ENCODE results near the gene NEDD4L. TPM values are rescaled to one million over a fixed set of nuclear protein-coding genes. Genes with fewer than 3 reads are reported as not detected.
A peak's percentile ranks its signal among the peaks of the same experiment; 100 is the strongest.

NEDD4L gene
- total RNA-seq, 2 donors from 2014 or later: 149 to 212 TPM

DNA sequence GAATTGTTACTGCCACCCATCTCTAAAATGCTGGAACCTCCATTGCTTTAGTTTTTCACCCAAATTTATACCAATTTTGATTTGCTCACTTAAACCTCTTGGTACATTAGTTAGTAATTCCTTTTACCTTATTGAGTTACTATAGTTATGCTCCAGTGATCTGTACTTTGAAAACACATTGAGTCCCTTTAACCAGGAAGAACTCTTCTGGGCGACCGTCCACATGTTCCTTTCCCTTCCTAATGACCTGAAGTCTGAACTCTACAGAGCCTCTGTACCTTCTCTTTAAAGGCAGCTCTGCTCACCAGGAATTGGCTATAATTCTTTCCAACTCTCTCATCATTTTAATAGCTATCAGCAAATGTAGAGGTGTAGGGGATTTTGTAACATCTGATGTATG is 290.0 kb downstream of the NEDD4L start:
- Histone ChIP-seq H3K27ac (no peak overlapping the region), H3K36me3 (no peaks in the 10 kb centered on the region), H3K27me3 (no peaks in the 10 kb centered on the region), H3K4me3 (no peak overlapping the region), H3K4me1 (no peaks in the 10 kb centered on the region), H3K9me3 (no peaks in the 10 kb centered on the region), H3K9ac (ENCODE audit: low read depth in 2 of 2, low read length in 2 of 2) (no peak overlapping the region)
- intact Hi-C loops (cut with DNase I): no loop called here
- DNase-seq: no peak
- TF ChIP-seq CTCF (IDR thresholded peaks at IDR 0.05): no peak

GRCh38 chr18:58335223-58335622 is 291.2 kb downstream of the NEDD4L start:
- no peaks in the 10 kb centered on the region for H3K4me1 ChIP-seq
- TF ChIP-seq CTCF (IDR thresholded peaks at IDR 0.05): no peak
- no peak overlapping the region for H3K4me3 ChIP-seq
- H3K9ac ChIP-seq (ENCODE audit: low read depth in 2 of 2, low read length in 2 of 2): no peak overlapping the region
- no peak overlapping the region for H3K27ac ChIP-seq
- H3K27me3 ChIP-seq: no peaks in the 10 kb centered on the region
- intact Hi-C loops (cut with DNase I): no loop called here
- DNase-seq: no peak
- no peaks in the 10 kb centered on the region for H3K9me3 ChIP-seq
- H3K36me3 ChIP-seq: no peaks in the 10 kb centered on the region

- H3K36me3 ChIP-seq: no peaks in the 10 kb centered on the region
- intact Hi-C loops (cut with DNase I): no loop called here
- no peaks in the 10 kb centered on the region for H3K9me3 ChIP-seq
These were observed 291.8 kb downstream of the NEDD4L start for GRCh38 chr18:58335821-58336220.

GRCh38 chr18:58336605-58337004 is 292.6 kb downstream of the NEDD4L start:
- TF ChIP-seq CTCF (IDR thresholded peaks at IDR 0.05): no peak
- no peaks in the 10 kb centered on the region for H3K4me1 ChIP-seq
- DNase-seq: no peak
- H3K27ac ChIP-seq: no peak overlapping the region
- H3K9me3 ChIP-seq: no peaks in the 10 kb centered on the region
- H3K9ac ChIP-seq (ENCODE audit: low read depth in 2 of 2, low read length in 2 of 2): no peak overlapping the region
- no peaks in the 10 kb centered on the region for H3K36me3 ChIP-seq
- no peak overlapping the region for H3K4me3 ChIP-seq
- no peaks in the 10 kb centered on the region for H3K27me3 ChIP-seq
- intact Hi-C loops (cut with DNase I): no loop called here

More at GRCh38 chr18:58335821-58336220, 291.8 kb downstream of the NEDD4L start:
- DNase-seq: no peak
- Histone ChIP-seq H3K27me3 (no peaks in the 10 kb centered on the region), H3K4me3 (no peak overlapping the region), H3K9ac (ENCODE audit: low read depth in 2 of 2, low read length in 2 of 2) (no peak overlapping the region), H3K27ac (no peak overlapping the region), H3K4me1 (no peaks in the 10 kb centered on the region)
- no peak for TF ChIP-seq CTCF (IDR thresholded peaks at IDR 0.05)

DNA sequence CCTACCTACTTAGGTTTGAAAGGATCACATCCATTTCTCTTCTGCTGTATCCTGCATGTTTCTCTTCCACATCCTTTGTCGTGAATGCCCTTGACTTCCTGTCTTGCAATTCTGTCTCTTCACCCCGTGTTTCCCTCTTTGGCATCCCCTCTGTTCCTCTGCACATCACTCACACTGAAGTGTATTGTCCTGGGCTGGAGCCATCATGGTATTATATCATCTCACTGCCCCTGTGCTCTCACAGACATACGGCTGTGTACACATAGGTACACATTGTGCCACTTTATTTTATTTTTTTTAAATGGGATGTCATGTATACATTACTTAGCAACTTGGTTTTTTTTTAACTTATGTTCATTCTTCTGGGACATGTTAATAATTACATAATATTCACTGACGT is 293.3 kb downstream of the NEDD4L start:
- Histone ChIP-seq H3K27me3 (no peaks in the 10 kb centered on the region), H3K9me3 (no peaks in the 10 kb centered on the region), H3K27ac (no peak overlapping the region), H3K9ac (ENCODE audit: low read depth in 2 of 2, low read length in 2 of 2) (no peak overlapping the region), H3K36me3 (no peaks in the 10 kb centered on the region), H3K4me3 (no peak overlapping the region), H3K4me1 (no peaks in the 10 kb centered on the region)
- no peak for DNase-seq
- intact Hi-C loops (cut with DNase I): no loop called here
- no peak for TF ChIP-seq CTCF (IDR thresholded peaks at IDR 0.05)

DNA sequence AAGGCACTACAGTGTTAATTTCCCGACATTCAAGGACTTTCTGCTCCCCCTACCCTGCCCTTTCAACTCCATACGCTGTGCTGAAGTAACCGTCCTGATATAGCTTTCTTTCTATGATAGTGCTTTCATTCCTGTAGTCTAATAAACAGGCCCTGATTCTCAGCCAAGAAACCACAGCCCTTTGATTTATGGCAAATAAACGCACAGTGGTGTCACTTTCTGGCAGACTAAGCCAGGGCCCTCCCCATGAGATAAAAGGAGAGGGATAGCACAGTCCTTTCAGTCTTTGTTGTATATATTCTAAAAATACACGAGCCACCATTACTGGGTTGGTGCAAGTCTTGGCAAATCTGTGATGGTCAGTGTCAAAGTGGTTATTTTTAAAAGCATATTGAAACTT is 293.7 kb downstream of the NEDD4L start:
- Histone ChIP-seq H3K4me3 (no peak overlapping the region), H3K4me1 (no peaks in the 10 kb centered on the region), H3K36me3 (no peaks in the 10 kb centered on the region), H3K27ac (no peak overlapping the region), H3K9ac (ENCODE audit: low read depth in 2 of 2, low read length in 2 of 2) (no peak overlapping the region), H3K9me3 (no peaks in the 10 kb centered on the region), H3K27me3 (no peaks in the 10 kb centered on the region)
- intact Hi-C loops (cut with DNase I): no loop called here
- peak; percentile 61 for DNase-seq
- TF ChIP-seq CTCF (IDR thresholded peaks at IDR 0.05): no peak

Measured in colonic mucosa (tissue), 4 donors.